EH (cell line): ENCODE data around the gene MMP2.

Source experiments
- DNase-seq: peaks from one replicate; pipeline ENCODE4 v3.0.0-alpha.2; 2015; ENCODE audit warnings: low read depth

Gene MMP2

DNA sequence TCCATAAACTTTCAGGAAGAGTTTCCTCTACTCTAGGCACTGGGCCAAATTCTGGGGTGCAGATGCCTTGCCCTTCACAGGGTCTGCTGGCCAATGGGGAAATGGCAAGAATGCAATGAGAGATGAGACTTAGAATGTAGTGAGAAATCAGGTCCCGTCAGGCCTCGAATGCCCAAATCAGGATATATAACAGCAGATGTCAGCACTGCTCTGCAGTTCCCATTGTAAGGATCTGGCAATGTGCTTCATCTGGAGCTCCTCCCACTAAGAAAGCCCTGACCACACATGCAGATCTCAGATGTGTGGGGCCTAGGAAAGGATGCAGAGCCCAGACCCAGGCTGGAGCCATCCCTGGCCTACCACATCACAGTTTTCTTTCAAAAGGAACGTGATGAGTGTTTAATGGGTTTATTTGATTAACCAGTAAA is 16.0 kb downstream of the MMP2 start:
- DNase-seq, result peak; percentile 97

DNA sequence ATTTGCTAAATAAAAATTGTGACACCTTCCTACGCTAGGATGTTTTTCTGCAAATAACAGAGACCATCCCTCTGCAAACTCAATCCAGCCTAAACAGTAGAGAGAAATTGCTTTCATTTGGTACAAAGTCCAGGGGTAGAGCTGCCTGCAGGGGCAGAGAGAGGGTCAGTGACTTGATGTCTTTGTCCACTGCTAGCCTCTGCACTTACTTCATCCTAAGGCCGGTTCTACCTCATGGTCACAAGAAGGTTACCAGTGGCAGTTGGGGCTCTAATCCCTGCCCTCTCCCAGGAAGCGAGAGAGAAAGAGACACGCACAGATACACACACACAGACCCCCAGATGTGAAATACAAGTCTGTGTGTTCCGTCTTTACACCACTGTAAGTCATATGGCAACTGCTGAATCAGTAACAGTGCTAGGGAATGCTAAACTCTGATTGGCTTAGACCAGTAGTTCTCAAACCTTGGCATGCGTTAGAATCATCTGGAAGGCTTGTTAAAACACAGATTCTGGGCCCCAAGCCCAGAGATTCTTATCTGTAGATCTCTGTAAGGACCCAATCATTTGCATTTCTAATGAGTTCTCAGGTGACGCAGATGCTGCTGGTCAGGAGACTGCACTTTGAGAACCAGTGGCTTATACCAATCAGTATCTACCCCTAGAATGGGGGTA is 16.8 kb downstream of the MMP2 start:
- DNase-seq, result peak; percentile 93

DNA sequence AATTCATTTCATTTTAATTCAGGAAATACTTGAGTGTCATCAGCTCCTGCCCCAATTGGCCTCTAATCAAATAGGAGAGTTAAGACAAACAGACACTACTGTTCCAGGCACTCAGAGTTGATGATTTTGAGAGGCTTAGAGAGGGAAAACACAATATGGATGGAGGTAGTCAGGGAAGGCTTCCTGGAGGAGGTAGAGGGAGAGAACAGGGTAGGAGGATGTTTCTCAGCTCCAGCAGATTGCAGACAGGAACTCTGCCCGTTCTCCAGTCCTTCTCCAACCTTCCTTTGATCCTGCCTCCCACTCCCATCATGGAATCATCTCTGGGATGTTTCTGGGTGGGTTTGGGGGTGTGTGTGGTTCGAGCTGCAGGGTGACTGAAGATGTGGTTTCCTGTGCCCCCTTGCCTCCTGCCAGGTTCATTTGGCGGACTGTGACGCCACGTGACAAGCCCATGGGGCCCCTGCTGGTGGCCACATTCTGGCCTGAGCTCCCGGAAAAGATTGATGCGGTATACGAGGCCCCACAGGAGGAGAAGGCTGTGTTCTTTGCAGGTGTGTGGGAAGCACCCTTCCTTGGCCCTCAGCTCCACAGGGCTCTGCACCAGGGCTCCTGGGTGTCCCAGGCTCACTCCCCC is 17.6 kb downstream of the MMP2 start:
- no peak for DNase-seq

DNA sequence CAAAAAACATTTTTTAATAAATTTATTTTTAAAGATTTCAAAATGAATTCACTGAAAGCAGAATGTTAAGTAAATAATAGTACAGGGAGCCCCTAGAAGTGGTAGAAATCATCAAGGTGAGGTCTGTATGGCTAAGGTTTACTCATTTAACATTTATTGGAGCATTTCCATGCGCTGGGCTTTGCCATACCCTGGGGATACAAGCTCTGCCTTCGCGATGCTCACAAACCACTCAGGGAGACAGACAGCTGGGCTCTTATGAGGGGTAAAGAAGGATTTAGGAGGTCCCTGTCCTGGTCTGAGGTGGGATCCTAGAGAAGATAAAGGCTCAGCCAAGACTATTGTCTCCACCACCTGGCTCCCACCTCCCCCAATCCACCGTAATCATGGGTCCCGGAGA is 18.6 kb downstream of the MMP2 start:
- DNase-seq, result no peak

DNA sequence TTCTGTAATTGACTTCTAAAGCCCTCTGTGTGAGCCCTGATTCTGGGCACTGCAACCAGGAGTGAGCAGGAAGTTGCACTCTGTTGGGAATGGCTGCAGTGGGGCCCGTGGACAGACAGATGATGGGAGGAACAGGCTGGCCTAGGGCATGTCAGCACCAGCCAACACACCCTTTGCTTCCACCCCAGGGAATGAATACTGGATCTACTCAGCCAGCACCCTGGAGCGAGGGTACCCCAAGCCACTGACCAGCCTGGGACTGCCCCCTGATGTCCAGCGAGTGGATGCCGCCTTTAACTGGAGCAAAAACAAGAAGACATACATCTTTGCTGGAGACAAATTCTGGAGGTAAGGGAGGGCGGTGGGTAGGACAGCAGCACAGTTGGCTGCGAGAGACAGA is 19.1 kb downstream of the MMP2 start:
- no peak for DNase-seq

DNA sequence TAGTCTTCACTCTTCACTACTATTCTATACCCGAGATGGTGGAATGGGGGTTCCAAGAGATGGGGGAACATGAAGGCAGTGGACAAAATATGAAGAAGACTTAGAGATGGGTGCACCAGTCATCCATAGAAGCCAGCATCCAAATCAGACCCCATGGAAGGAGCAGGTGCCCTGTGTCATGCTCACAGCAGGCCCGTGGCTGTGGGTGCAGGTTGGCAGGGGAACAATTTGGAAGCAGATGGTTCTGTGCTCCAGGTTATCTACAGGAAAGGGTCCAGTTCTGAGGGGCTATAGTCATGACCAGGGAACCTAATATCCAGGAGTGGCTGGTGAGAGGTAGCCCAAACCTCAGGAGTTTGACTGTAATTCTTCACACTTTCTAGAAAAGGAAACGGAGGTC is 20.3 kb downstream of the MMP2 start:
- DNase-seq, result no peak

DNA sequence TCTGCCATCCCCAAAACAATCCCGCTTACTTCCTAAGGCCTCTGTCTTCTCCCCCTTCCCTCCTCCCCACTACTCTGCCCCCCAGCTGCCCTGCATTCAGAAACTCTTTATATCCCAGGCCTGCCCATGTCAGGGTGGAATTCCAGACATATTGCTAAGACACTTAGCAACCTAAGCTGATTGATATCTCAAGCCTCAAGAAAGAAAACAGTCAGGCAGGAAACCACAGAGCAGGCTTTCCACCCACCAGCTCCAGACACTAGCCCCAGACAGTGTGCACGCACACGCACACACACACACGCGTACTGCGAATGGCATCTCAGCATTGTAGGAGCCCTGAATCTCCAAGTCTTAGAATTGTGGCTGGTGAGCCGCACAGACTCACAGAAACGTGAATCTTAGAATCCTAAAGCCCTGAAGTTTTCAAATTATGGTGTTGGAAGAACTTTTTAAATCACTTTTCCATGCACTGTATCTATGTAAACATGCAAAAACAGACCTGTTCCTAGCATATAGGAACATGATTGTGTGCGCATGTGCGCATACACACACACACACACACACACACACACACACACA is 21.0 kb downstream of the MMP2 start:
- peak; percentile 100 for DNase-seq

DNA sequence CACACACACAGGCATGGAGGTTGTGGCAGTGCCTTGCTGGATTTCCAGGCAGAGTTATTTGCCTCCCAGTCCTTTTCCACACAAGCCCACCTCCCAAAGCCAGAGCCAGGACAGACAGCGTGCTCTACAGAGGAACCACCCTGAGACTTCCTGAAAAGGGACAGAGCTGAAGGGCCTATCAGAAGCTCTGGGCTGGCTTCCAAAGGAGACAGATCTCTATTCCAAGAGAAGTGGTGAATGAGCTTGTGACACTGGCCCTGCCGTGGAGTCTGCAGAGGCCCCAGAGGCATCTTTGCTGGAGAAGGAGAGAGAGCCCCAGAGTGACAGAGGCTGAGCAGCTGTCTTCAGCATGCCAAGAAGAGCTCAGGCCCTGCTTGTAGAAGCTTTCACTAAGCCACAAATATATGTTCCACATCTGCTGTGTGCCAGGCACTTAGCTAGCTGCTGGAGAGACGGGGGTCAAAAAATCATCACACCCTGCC is 21.6 kb downstream of the MMP2 start:
- peak; percentile 90 for DNase-seq

DNA sequence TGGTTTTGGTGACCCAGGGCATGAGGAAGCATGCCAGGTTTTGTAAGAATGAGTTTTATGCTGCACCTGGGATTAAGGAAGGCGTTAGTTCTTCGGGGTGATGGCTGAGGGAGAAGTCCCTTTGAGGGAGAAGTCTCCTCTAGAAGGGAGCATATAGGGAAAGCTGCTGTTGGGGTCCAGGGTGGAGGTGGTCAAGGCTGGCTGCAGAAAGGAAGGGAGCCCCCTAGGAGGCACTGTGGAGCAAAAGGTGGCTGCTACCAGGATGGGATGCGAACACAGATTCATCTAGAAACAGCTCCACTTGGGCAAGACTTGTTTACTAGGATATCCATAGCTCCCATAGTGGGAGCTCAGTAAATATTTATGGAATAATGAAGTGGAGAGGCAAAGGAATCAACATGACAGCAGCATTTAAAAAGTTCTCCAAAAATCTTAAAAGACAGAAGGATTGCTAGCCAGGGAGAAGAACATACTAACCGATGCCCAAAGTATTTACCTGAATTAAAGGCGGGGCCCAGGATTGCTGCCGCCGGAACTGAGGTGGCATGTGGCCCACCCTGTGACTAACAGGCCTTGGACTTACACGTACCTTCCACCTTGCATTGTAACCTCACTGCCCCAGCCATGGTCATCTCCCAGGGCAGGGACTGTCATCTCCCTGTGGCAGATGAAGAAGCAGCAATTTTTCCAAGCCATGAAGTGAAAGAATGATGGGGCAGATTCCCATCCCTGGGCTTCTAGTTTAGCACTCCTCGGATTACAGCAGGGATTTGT is 22.7 kb downstream of the MMP2 start:
- no peak for DNase-seq

DNA sequence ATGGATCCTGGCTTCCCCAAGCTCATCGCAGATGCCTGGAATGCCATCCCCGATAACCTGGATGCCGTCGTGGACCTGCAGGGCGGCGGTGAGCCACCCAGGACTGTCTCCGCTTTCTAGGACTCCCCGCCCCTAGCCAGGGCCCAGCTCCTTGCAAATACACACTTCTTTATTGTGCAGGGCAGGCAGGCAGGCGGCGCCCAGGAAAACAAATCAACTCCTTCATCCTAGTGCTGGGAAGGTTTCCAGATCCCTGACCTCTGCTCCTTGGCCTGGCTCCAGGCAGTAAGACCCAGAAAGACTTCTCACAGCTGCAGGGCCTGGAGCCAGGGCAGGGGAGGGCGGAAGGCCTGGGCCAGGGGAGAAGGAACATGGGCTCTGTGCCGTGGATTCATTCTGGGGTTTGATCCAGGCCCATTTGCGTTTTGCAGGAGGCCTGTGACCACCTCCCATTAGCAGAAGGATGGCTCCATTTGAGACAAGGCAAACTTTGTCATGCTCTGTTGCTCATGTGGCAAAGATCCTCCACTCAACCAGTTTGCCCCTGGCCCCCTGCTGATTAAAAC is 23.9 kb downstream of the MMP2 start:
- DNase-seq, result peak; percentile 79

DNA sequence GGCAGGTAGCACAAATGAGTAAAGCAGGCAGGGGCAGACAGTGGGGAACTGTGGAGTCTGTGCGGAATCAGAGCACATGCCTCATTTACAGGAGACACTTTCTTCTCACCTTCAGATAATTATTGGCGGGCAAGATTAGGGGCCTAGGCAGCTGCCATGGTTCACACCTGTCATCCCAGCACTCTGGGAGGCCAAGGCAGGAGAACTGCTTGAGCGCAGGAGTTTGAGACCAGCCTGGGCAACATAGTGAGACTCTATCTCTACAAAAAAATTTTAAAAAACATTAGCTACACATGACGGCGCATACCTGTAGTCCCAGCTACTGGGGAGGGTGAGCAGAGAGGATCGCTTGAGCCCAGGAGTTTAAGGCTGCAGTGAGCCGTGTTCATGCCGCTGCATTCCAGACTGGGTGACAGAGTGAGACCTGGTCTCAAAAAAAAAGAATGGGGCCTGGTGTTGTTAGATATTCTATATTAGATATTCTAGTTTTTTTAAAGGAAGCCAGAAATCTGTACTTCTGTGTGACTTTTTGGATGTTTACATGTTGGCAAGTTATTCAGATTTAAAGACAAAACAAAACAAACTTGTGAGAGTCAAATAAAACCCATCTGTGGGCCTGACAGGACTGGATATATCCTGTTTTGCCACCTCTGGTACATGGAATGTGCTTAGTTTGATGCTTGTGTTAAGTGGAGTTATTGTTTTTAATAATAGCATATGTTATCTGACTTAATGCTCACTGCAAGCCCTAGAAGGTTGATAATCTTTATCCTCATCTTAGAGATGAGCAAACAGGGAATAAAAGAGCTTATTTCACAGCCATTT is 24.9 kb downstream of the MMP2 start:
- DNase-seq, result no peak

DNA sequence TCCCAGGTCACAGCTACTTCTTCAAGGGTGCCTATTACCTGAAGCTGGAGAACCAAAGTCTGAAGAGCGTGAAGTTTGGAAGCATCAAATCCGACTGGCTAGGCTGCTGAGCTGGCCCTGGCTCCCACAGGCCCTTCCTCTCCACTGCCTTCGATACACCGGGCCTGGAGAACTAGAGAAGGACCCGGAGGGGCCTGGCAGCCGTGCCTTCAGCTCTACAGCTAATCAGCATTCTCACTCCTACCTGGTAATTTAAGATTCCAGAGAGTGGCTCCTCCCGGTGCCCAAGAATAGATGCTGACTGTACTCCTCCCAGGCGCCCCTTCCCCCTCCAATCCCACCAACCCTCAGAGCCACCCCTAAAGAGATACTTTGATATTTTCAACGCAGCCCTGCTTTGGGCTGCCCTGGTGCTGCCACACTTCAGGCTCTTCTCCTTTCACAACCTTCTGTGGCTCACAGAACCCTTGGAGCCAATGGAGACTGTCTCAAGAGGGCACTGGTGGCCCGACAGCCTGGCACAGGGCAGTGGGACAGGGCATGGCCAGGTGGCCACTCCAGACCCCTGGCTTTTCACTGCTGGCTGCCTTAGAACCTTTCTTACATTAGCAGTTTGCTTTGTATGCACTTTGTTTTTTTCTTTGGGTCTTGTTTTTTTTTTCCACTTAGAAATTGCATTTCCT is 26.5 kb downstream of the MMP2 start:
- no peak for DNase-seq

DNA sequence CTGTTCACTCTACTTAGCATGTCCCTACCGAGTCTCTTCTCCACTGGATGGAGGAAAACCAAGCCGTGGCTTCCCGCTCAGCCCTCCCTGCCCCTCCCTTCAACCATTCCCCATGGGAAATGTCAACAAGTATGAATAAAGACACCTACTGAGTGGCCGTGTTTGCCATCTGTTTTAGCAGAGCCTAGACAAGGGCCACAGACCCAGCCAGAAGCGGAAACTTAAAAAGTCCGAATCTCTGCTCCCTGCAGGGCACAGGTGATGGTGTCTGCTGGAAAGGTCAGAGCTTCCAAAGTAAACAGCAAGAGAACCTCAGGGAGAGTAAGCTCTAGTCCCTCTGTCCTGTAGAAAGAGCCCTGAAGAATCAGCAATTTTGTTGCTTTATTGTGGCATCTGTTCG is 27.1 kb downstream of the MMP2 start:
- no peak for DNase-seq

DNA sequence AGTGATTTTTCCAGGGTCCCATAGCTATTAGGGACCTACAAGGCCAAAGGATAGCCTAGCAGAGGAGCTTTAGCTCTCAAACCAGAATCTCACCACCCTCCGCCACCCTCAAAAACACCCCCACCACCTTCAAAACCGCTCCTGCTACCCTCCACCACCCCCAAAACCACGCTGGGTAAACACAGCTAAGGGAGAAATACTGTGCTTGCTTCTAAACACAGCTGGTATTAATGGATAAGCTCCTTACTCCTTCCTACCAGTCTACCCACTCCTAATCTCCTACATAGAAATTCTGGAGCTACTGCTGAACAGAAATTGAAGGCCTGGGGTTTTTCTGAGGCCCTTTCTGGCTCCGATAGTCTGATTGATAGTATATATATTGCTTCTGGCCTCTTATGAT is 27.7 kb downstream of the MMP2 start:
- DNase-seq, result no peak

DNA sequence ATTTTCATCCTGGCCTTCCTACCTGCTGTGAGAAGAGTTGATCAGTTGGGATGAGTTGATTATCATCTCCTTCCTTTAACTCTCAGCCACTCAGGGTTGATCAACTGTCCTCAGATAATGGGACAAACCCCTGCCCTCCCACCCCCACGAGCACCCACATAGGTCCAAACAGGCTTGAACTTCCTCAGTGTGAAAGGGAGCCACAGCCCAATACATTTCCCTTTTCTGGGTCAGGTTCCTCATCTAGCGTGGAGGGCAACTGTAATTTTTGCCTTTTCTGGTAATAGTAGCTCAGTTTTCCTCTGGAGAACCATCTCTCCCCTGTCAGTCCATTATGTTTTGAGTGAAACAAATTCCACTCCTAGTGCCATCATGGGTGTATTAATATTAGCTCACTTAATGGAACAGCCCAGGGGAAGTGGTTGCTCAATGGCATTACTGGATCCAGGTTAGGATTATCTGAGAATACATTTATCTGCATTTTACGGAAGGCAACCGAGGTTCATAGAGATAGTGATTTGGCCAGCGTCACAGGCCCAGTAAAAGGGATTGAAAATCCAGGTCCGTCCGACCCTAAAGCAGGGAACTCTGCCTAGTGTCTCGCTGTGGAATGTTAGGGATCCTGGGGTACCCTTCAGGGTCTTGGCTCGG is 29.4 kb downstream of the MMP2 start:
- DNase-seq, result no peak

DNA sequence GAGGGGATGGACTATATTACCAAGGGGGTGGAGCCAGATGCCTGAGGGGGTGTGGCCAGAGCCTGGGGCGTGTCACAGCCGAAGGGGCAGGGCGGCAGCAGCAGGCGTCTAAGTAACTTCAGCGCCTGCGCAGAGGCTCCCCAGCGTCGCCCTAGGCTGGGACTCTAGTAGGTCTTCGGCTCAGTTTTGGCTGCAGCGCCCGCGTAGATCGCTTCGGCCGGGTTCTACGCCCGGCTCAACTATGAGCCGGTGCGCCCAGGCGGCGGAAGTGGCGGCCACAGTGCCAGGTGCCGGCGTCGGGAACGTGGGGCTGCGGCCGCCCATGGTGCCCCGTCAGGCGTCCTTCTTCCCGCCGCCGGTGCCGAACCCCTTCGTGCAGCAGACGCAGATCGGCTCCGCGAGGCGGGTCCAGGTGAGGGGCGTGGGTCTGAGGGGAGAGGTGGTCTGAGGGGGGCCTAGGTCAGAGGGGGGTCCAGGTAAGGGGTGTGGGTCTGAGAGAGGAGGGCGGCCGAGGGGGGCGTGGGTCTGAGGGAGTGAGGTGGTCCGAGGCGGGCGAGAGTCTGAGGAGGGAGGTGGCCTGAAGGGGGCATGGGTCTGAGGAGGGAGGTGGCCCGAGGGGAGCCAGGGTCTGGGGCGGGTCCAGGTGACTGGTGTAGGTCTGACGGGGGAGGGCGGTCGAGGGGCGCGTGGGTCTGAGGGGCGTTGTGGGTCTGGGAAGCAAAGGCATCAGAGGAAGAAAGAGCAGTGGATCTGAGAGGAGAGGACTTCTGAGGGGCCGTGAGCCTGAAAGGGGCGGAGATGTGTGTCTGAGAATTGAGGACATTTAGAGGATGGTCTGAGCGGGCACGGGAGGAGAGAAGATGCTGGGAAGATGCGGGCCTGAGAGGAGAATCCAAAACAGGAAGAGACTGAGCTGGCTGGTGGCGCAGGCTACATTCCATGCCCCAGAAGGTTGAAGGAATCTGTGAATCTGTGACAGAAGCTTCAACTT is 30.2 kb downstream of the MMP2 start, which contains the start of gene LPCAT2:
Gene LPCAT2, plus strand, starts transcription at position 132 of the 991 bp plus-strand sequence. Its CDS starts 110 bp downstream, at position 242.
- peak; percentile 92 for DNase-seq

DNA sequence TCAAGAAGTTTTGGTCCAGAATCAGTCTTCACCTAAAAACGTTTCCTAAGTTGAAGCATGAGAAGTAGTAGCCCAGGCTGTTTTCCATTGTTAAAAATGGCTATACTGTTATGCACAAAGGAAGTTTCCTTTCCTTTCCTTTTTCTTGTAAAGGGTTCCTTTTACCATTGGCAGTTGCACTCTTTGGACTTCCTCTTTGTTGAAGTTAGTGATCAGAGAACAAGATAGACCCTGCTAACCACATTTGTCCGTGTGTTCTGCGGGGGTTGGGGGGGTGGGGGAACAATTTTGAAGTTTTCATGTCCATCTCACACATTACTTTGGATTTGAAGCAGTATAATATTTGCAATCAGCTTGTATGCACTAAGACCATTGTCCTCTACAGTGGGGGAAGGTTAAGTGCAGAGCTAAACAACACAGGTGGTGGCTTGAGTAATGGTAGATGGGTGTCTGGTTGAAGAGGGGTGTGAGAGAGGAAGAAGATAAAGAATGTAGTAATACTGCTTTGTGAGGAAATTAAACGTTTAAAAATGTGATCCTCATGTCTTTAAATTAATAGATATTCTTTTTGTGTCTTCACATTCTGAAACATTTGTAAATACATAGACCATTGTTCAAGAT is 31.3 kb downstream of the MMP2 start:
- no peak for DNase-seq

DNA sequence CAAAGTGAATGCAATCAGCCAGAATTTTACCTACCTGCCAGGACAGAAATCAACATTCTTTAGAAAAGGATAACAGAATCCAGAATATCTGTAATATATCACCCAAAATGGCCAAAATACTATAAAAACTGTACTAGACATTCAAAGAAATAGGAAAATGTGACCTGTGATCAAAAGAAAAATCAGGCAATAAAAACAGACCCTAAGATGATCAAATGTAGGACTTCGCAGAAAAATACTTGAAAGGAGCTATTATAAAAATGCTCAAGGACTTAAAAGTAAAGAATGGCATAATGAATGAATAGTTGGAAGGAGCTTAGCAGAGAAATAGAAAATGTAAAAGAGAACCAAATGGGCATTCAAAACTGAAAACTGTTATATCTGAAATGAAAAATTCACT is 33.9 kb downstream of the MMP2 start:
- no peak for DNase-seq

DNA sequence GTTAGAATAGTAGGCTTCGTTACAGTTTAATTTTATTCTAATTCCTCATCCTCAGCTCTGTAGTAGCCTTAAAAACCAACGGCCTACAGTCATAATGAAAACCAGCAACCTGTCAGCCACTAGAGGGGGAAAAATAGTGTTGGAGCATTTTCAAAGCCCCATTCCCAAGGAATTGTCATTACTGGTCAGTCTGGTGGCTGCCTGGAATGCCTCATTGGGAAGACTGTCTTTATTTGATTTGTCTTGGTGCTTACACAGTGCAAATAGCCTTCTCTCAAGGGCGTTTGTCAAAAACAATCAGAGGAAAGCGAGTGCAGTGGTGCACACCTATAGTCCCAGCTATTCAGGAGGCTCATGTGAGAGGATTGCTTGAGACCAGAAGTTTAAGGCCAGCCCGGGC is 34.6 kb downstream of the MMP2 start:
- no peak for DNase-seq
